HEK293 (cell line): Measurements from ENCODE around the gene AURKB.
A peak's percentile ranks its signal among the peaks of the same experiment; 100 is the strongest.

Experiments
- CTCF ChIA-PET: fragments of 350-600 bp; formaldehyde crosslinking; extraction: SDS; loops from one replicate; lab custom pipeline; 2021; ENCODE audit warnings: antibody characterized with exemption; lab: Yijun Ruan, JAX
- POLR2A ChIA-PET: fragments of 300-600 bp; formaldehyde crosslinking; extraction: SDS; loops from one replicate; lab custom pipeline; 2020; ENCODE audit warnings: antibody characterized with exemption, inconsistent platforms; lab: Yijun Ruan, JAX
- H3K27ac ChIP-seq: fragments of 200-500 bp; sonication (Bioruptor generic); 2 replicates; pipeline ENCODE4 v1.5.1; 2014; ENCODE audit warnings: low read depth, low read length, control low read depth, inconsistent platforms; ENCODE audit errors: extremely low read depth
- H3K36me3 ChIP-seq, 2 experiments: fragments of 200-500 bp in 1 of 2; sonication (Bioruptor generic) in 1 of 2; 1 replicate in 1 of 2; 2 replicates in 1 of 2; pipeline ENCODE4 v1.5.1; 2014 to 2017; ENCODE audit warnings: inconsistent platforms in 2 of 2, low read length in 2 of 2; ENCODE audit not compliant: control insufficient read depth in 2 of 2, insufficient read depth in 1 of 2
- H3K4me1 ChIP-seq: fragments of 200-500 bp; sonication (Bioruptor generic); 2 replicates; pipeline ENCODE4 v1.5.1; 2014; ENCODE audit warnings: mild to moderate bottlenecking, low read length, inconsistent platforms; ENCODE audit not compliant: control insufficient read depth, insufficient read depth
- H3K4me3 ChIP-seq: 2 replicates; pipeline ENCODE4 v1.5.1; 2011; ENCODE audit warnings: low read depth, mild to moderate bottlenecking, control low read depth, low read length, moderate library complexity
- H3K9me3 ChIP-seq: fragments of 200-500 bp; sonication (Bioruptor generic); 2 replicates; pipeline ENCODE4 v1.5.1; 2014; ENCODE audit warnings: low read depth, low read length, inconsistent platforms; ENCODE audit not compliant: control insufficient read depth, insufficient read depth
- GLIS1 ChIP-seq: fragments of 450-650 bp; formaldehyde crosslinking; IDR thresholded peaks from 2 replicates; pipeline ENCODE4 v1.5.1; 2016; ENCODE audit warnings: missing biosample characterization, missing genetic modification characterization
- HOXD13 ChIP-seq: sonication (generic); formaldehyde crosslinking; IDR thresholded peaks from 2 replicates; pipeline ENCODE4 v1.8.0; 2022; ENCODE audit warnings: missing genetic modification reagents, borderline replicate concordance
- IKZF3 ChIP-seq: fragments of 450-650 bp; IDR thresholded peaks from 2 replicates; pipeline ENCODE4 v1.5.0; 2018; ENCODE audit warnings: missing biosample characterization, mild to moderate bottlenecking, missing genetic modification characterization, moderate library complexity
- KLF1 ChIP-seq: fragments of 450-650 bp; formaldehyde crosslinking; IDR thresholded peaks from 2 replicates; pipeline ENCODE4 v1.5.1; 2016; ENCODE audit warnings: missing biosample characterization, missing genetic modification characterization
- KLF8 ChIP-seq: fragments of 450-650 bp; formaldehyde crosslinking; IDR thresholded peaks from 2 replicates; pipeline ENCODE4 v1.5.1; 2016; ENCODE audit warnings: missing biosample characterization, missing genetic modification characterization
- KLF9 ChIP-seq: fragments of 450-650 bp; formaldehyde crosslinking; IDR thresholded peaks from 2 replicates; pipeline ENCODE4 v1.5.1; 2016; ENCODE audit warnings: missing biosample characterization, missing genetic modification characterization, low read depth
- SALL2 ChIP-seq: fragments of 450-650 bp; formaldehyde crosslinking; IDR thresholded peaks from 2 replicates; pipeline ENCODE4 v1.5.0; 2017; ENCODE audit warnings: missing biosample characterization, mild to moderate bottlenecking, missing genetic modification characterization, borderline replicate concordance
- SP2 ChIP-seq: fragments of 450-650 bp; formaldehyde crosslinking; IDR thresholded peaks from 2 replicates; pipeline ENCODE4 v1.5.1; 2016; ENCODE audit warnings: missing biosample characterization, missing genetic modification characterization
- SP3 ChIP-seq: fragments of 450-650 bp; formaldehyde crosslinking; IDR thresholded peaks from 2 replicates; pipeline ENCODE4 v1.5.1; 2016; ENCODE audit warnings: missing biosample characterization, missing genetic modification characterization
- SP7 ChIP-seq: fragments of 450-650 bp; formaldehyde crosslinking; IDR thresholded peaks from 2 replicates; pipeline ENCODE4 v1.5.1; 2016; ENCODE audit warnings: missing biosample characterization, missing genetic modification characterization
- ZBTB17 ChIP-seq: fragments of 450-650 bp; formaldehyde crosslinking; IDR thresholded peaks from 2 replicates; pipeline ENCODE4 v1.5.1; 2016; ENCODE audit warnings: missing biosample characterization, missing genetic modification characterization
- ZEB2 ChIP-seq: fragments of 450-650 bp; formaldehyde crosslinking; IDR thresholded peaks from 2 replicates; pipeline ENCODE4 v1.5.1; 2016; ENCODE audit warnings: missing biosample characterization, missing genetic modification characterization
- ZNF211 ChIP-seq: fragments of 450-650 bp; formaldehyde crosslinking; IDR thresholded peaks from 2 replicates; pipeline ENCODE4 v1.5.1; 2016; ENCODE audit warnings: low read depth, missing biosample characterization, missing genetic modification characterization
- ZNF239 ChIP-seq: fragments of 450-650 bp; formaldehyde crosslinking; IDR thresholded peaks from 2 replicates; pipeline ENCODE4 v1.5.1; 2016; ENCODE audit warnings: missing biosample characterization, missing genetic modification characterization
- ZNF24 ChIP-seq: fragments of 450-650 bp; formaldehyde crosslinking; IDR thresholded peaks from 2 replicates; pipeline ENCODE4 v1.5.1; 2016; ENCODE audit warnings: missing biosample characterization, missing genetic modification characterization
- ZNF404 ChIP-seq: fragments of 450-650 bp; formaldehyde crosslinking; IDR thresholded peaks from 2 replicates; pipeline ENCODE4 v1.5.1; 2017; ENCODE audit warnings: missing biosample characterization, missing genetic modification characterization
- ZNF510 ChIP-seq: fragments of 450-650 bp; formaldehyde crosslinking; IDR thresholded peaks from 2 replicates; pipeline ENCODE4 v1.5.1; 2018; ENCODE audit warnings: mild to moderate bottlenecking, missing genetic modification characterization, missing biosample characterization; ENCODE audit not compliant: insufficient replicate concordance
- ZNF624 ChIP-seq: fragments of 450-650 bp; formaldehyde crosslinking; IDR thresholded peaks from 2 replicates; pipeline ENCODE4 v1.5.1; 2017; ENCODE audit warnings: missing biosample characterization, missing genetic modification characterization
- ZNF629 ChIP-seq: fragments of 450-650 bp; formaldehyde crosslinking; IDR thresholded peaks from 2 replicates; pipeline ENCODE4 v1.5.1; 2017; ENCODE audit warnings: missing biosample characterization, missing genetic modification characterization
- ZNF658 ChIP-seq: fragments of 450-650 bp; formaldehyde crosslinking; IDR thresholded peaks from 2 replicates; pipeline ENCODE4; 2016; ENCODE audit warnings: missing biosample characterization, missing genetic modification characterization
- ZSCAN16 ChIP-seq: fragments of 450-650 bp; formaldehyde crosslinking; IDR thresholded peaks from 2 replicates; pipeline ENCODE4 v1.5.1; 2016; ENCODE audit warnings: missing biosample characterization, missing genetic modification characterization
- ZSCAN30 ChIP-seq: fragments of 450-650 bp; IDR thresholded peaks from 2 replicates; pipeline ENCODE4 v1.5.1; 2018; ENCODE audit warnings: missing biosample characterization, mild to moderate bottlenecking, missing genetic modification characterization, moderate library complexity
- TF ChIP-seq, protein P1 (sequence below): fragments of 450-650 bp; formaldehyde crosslinking; IDR thresholded peaks from 2 replicates; pipeline ENCODE4 v1.5.1; 2017; ENCODE audit warnings: missing biosample characterization, missing genetic modification characterization
- TF ChIP-seq, protein P2 (sequence below): fragments of 450-650 bp; formaldehyde crosslinking; IDR thresholded peaks from 2 replicates; pipeline ENCODE4 v1.5.1; 2016; ENCODE audit warnings: missing biosample characterization, missing genetic modification characterization
- TF ChIP-seq, protein P3 (sequence below): fragments of 450-650 bp; formaldehyde crosslinking; IDR thresholded peaks from 2 replicates; pipeline ENCODE4 v1.5.1; 2017; ENCODE audit warnings: missing biosample characterization, missing genetic modification characterization
- TF ChIP-seq, protein P4 (sequence below): fragments of 450-650 bp; formaldehyde crosslinking; IDR thresholded peaks from 2 replicates; pipeline ENCODE4 v1.5.1; 2016; ENCODE audit warnings: missing biosample characterization, missing genetic modification characterization
- TF ChIP-seq, protein P5 (sequence below): sonication (generic); formaldehyde crosslinking; IDR thresholded peaks from 2 replicates; pipeline ENCODE4 v1.8.1; 2022; ENCODE audit warnings: mild to moderate bottlenecking, moderate library complexity, missing genetic modification reagents

The AURKB gene

DNA sequence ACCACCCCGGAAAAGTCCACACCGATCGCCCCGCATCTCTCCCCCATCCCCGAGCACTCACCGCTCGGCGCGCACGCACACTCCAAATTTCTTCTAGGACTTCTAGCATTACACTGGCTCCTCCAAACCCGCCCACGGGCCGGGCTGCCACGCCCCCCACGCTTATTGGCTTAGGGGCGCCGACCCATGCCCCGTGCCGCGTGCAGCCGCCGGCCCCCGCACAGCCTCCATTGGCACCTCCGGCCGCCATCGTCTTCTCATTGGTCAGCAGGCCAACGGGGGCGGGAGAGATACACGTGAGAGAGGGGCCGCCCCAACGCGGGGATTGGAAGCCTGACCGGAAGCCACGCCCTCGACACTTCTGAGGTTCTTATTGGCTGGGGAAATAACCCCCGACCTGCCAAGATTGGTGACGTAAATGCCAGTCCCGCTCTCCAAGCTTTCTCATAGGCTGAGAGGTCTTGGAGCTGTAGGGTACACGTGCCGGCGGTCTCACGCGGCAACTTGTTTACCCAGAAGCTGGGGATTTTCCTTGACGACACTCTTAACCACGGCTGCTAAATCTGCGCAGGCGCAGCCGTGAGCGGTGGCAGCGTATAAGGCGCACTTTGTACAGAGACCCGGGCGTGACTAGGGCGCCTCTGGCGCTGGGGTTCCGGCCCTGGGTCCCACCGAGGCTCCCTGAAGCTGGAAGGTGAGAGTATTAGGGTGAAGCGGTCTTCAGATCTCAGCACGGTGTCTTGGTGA is 54.0 kb downstream of the AURKB start:
- Histone ChIP-seq H3K9me3 (no peaks in the 10 kb centered on the region), H3K4me1 (peaks cover 31% of the 10 kb centered on the region), H3K4me3 (peak overlapping the region; percentile 45), H3K27ac (peak overlapping the region; percentile 69), H3K36me3 (peaks cover 15 to 28% of the 10 kb centered on the region in 2 experiments; a peak in 2 of 3 replicates)
- ChIA-PET CTCF (interaction anchor here (0.6 to 7.3 kb wide), 9 partner anchors 11 to 96 kb away, joined by 3 to 91 read pairs (median 5); partner anchors contain the start of gene ALOXE3), POLR2A (interaction anchor here (0.6 to 4.6 kb wide), 20 partner anchors 9 to 299 kb away, joined by 3 to 34 read pairs (median 6); partner anchors contain the start of genes ALOXE3, AURKB, BORCS6 and CTC1)
- TF ChIP-seq KLF1 (peak; percentile 74), KLF9 (tag by site-specific recombination) (peak; percentile 99), ZSCAN16 (no peak), ZNF510 (tag by site-specific recombination) (no peak), ZSCAN30 (tag by site-specific recombination) (peak; percentile 46; the same call in 1 of the 2 replicates), SP7 (tag by site-specific recombination) (peak; percentile 69), ZNF211 (tag by site-specific recombination) (no peak), SP2 (tag by site-specific recombination) (peak; percentile 100), ZNF629 (peak; percentile 94), ZEB2 (peak; percentile 51; the same call in 1 of the 2 replicates), GLIS1 (peak; percentile 74), SALL2 (no peak), ZNF239 (tag by site-specific recombination) (no peak), ZNF658 (no peak), ZNF24 (tag by site-specific recombination) (no peak), ZNF404 (tag by site-specific recombination) (no peak), ZBTB17 (peak; percentile 94), KLF8 (peak; percentile 83), IKZF3 (tag by site-specific recombination) (no peak), SP3 (tag by site-specific recombination) (peak; percentile 96), HOXD13 (CRISPR knock-in tag) (no peak), ZNF624 (tag by site-specific recombination) (no peak)
- TF ChIP-seq, protein P1, sequence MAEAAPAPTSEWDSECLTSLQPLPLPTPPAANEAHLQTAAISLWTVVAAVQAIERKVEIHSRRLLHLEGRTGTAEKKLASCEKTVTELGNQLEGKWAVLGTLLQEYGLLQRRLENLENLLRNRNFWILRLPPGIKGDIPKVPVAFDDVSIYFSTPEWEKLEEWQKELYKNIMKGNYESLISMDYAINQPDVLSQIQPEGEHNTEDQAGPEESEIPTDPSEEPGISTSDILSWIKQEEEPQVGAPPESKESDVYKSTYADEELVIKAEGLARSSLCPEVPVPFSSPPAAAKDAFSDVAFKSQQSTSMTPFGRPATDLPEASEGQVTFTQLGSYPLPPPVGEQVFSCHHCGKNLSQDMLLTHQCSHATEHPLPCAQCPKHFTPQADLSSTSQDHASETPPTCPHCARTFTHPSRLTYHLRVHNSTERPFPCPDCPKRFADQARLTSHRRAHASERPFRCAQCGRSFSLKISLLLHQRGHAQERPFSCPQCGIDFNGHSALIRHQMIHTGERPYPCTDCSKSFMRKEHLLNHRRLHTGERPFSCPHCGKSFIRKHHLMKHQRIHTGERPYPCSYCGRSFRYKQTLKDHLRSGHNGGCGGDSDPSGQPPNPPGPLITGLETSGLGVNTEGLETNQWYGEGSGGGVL (tag by site-specific recombination) = no peak
- TF ChIP-seq, protein P2, sequence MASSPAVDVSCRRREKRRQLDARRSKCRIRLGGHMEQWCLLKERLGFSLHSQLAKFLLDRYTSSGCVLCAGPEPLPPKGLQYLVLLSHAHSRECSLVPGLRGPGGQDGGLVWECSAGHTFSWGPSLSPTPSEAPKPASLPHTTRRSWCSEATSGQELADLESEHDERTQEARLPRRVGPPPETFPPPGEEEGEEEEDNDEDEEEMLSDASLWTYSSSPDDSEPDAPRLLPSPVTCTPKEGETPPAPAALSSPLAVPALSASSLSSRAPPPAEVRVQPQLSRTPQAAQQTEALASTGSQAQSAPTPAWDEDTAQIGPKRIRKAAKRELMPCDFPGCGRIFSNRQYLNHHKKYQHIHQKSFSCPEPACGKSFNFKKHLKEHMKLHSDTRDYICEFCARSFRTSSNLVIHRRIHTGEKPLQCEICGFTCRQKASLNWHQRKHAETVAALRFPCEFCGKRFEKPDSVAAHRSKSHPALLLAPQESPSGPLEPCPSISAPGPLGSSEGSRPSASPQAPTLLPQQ (tag by site-specific recombination) = peak; percentile 91
- TF ChIP-seq, protein P3, sequence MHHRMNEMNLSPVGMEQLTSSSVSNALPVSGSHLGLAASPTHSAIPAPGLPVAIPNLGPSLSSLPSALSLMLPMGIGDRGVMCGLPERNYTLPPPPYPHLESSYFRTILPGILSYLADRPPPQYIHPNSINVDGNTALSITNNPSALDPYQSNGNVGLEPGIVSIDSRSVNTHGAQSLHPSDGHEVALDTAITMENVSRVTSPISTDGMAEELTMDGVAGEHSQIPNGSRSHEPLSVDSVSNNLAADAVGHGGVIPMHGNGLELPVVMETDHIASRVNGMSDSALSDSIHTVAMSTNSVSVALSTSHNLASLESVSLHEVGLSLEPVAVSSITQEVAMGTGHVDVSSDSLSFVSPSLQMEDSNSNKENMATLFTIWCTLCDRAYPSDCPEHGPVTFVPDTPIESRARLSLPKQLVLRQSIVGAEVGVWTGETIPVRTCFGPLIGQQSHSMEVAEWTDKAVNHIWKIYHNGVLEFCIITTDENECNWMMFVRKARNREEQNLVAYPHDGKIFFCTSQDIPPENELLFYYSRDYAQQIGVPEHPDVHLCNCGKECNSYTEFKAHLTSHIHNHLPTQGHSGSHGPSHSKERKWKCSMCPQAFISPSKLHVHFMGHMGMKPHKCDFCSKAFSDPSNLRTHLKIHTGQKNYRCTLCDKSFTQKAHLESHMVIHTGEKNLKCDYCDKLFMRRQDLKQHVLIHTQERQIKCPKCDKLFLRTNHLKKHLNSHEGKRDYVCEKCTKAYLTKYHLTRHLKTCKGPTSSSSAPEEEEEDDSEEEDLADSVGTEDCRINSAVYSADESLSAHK (tag by site-specific recombination) = no peak
- TF ChIP-seq, protein P4, sequence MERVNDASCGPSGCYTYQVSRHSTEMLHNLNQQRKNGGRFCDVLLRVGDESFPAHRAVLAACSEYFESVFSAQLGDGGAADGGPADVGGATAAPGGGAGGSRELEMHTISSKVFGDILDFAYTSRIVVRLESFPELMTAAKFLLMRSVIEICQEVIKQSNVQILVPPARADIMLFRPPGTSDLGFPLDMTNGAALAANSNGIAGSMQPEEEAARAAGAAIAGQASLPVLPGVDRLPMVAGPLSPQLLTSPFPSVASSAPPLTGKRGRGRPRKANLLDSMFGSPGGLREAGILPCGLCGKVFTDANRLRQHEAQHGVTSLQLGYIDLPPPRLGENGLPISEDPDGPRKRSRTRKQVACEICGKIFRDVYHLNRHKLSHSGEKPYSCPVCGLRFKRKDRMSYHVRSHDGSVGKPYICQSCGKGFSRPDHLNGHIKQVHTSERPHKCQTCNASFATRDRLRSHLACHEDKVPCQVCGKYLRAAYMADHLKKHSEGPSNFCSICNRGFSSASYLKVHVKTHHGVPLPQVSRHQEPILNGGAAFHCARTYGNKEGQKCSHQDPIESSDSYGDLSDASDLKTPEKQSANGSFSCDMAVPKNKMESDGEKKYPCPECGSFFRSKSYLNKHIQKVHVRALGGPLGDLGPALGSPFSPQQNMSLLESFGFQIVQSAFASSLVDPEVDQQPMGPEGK (tag by site-specific recombination) = peak; percentile 94
- TF ChIP-seq, protein P5, sequence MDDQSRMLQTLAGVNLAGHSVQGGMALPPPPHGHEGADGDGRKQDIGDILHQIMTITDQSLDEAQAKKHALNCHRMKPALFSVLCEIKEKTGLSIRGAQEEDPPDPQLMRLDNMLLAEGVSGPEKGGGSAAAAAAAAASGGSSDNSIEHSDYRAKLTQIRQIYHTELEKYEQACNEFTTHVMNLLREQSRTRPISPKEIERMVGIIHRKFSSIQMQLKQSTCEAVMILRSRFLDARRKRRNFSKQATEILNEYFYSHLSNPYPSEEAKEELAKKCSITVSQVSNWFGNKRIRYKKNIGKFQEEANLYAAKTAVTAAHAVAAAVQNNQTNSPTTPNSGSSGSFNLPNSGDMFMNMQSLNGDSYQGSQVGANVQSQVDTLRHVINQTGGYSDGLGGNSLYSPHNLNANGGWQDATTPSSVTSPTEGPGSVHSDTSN (CRISPR knock-in tag) = 0 out of 2 replicates have a peak, but pooled peaks have one; percentile 48
